ENCODE results near the gene LRRC46.

Gene LRRC46

DNA sequence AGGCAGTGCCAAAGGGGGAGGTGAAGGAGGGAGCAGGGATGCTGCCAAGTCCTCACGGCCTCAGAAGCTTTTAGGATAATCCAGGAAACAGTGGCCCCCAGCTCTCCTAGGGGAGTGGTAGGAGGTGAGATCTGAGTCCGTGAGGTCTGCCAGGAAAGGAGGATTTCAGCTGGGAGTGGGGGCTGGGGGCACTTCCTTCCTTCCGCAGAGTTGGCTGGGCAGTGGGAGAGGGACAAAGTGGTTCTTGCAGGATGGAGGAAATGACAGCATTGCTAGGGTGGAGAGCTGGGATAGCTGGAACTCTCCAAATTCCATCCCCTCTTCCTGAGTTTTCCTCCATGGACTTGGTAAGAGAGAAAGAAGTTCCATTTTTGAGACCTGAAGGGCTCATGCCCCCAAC is 24.3 kb downstream of the LRRC46 start:
- no peak overlapping the region for H3K4me3 ChIP-seq (ENCODE audit: insufficient read depth in 1 of 2, low read depth in 1 of 2, low read length in 2 of 2)
- H3K23ac ChIP-seq (ENCODE audit: low read length in 2 of 2): no peak overlapping the region
- no peaks in the 10 kb centered on the region for H3K9me3 ChIP-seq (ENCODE audit: control insufficient read depth, low read length)
- 16% methylated on average over 3 of the region's 3 CpGs for WGBS
- no peak overlapping the region for H2BK15ac ChIP-seq (ENCODE audit: low read depth, poor library complexity, severe bottlenecking)
- H3K4me2 ChIP-seq (ENCODE audit: low read length, poor library complexity, severe bottlenecking): no peak overlapping the region
- no peak overlapping the region for H4K91ac ChIP-seq (ENCODE audit: low read length)
- no peaks in the 10 kb centered on the region for H3K36me3 ChIP-seq (ENCODE audit: control insufficient read depth in 1 of 2, insufficient read depth in 2 of 2, low read depth in 1 of 2, low read length in 2 of 2)
- peaks cover 71 to 83% of the 10 kb centered on the region in 2 experiments for H3K27me3 ChIP-seq (ENCODE audit: control insufficient read depth in 1 of 2, insufficient read depth in 1 of 2, low read length in 2 of 2)
- no peak overlapping the region for H2BK120ac ChIP-seq (ENCODE audit: low read depth, low read length)
- H3K27ac ChIP-seq (ENCODE audit: low read length, poor library complexity, severe bottlenecking): no peak overlapping the region
- H2BK12ac ChIP-seq (ENCODE audit: low read length in 2 of 2): no peak overlapping the region
- no peak overlapping the region for H2BK5ac ChIP-seq (ENCODE audit: low read depth, low read length, poor library complexity, severe bottlenecking)
- no peak overlapping the region for H2AK5ac ChIP-seq (ENCODE audit: low read length, severe bottlenecking)
- H3K4ac ChIP-seq (ENCODE audit: low read depth in 1 of 2, low read length in 2 of 2): no peak overlapping the region
- H4K8ac ChIP-seq (ENCODE audit: low read length): no peak overlapping the region
- H3K18ac ChIP-seq (ENCODE audit: low read depth in 1 of 2, low read length in 2 of 2): peak overlapping the region in 1 of 2 experiments; percentile 0
- H3K79me1 ChIP-seq (replicated peaks; ENCODE audit: low read length, poor library complexity, severe bottlenecking): no peaks in the 10 kb centered on the region
- no peak for DNase-seq
- H2AFZ ChIP-seq (ENCODE audit: low read depth, low read length): no peak overlapping the region
- H3K4me1 ChIP-seq (ENCODE audit: control insufficient read depth, insufficient read depth, low read depth, low read length): peaks cover 7% of the 10 kb centered on the region
- no peak overlapping the region for H3K9ac ChIP-seq (ENCODE audit: low read length)
- no peak overlapping the region for H3K14ac ChIP-seq (ENCODE audit: low read length in 2 of 2)

- Histone ChIP-seq H3K27ac (ENCODE audit: low read length, poor library complexity, severe bottlenecking) (no peak overlapping the region), H3K27me3 (ENCODE audit: control insufficient read depth in 1 of 2, insufficient read depth in 1 of 2, low read length in 2 of 2) (peaks cover 65 to 76% of the 10 kb centered on the region in 2 experiments), H2AFZ (ENCODE audit: low read depth, low read length) (no peak overlapping the region), H2BK12ac (ENCODE audit: low read length in 2 of 2) (no peak overlapping the region), H3K9me3 (ENCODE audit: control insufficient read depth, low read length) (no peaks in the 10 kb centered on the region), H4K91ac (ENCODE audit: low read length) (no peak overlapping the region), H3K14ac (ENCODE audit: low read length in 2 of 2) (no peak overlapping the region), H2AK5ac (ENCODE audit: low read length, severe bottlenecking) (peak overlapping the region; percentile 24), H3K23ac (ENCODE audit: low read length in 2 of 2) (no peak overlapping the region), H3K4ac (ENCODE audit: low read depth in 1 of 2, low read length in 2 of 2) (no peak overlapping the region), H3K9ac (ENCODE audit: low read length) (no peak overlapping the region), H3K4me1 (ENCODE audit: control insufficient read depth, insufficient read depth, low read depth, low read length) (no peaks in the 10 kb centered on the region), H4K8ac (ENCODE audit: low read length) (no peak overlapping the region), H3K18ac (ENCODE audit: low read depth in 1 of 2, low read length in 2 of 2) (no peak overlapping the region), H3K4me3 (ENCODE audit: insufficient read depth in 1 of 2, low read depth in 1 of 2, low read length in 2 of 2) (no peak overlapping the region), H3K79me1 (replicated peaks; ENCODE audit: low read length, poor library complexity, severe bottlenecking) (no peaks in the 10 kb centered on the region), H2BK5ac (ENCODE audit: low read depth, low read length, poor library complexity, severe bottlenecking) (no peak overlapping the region), H3K4me2 (ENCODE audit: low read length, poor library complexity, severe bottlenecking) (no peak overlapping the region), H3K36me3 (ENCODE audit: control insufficient read depth in 1 of 2, insufficient read depth in 2 of 2, low read depth in 1 of 2, low read length in 2 of 2) (no peaks in the 10 kb centered on the region), H2BK120ac (ENCODE audit: low read depth, low read length) (no peak overlapping the region), H2BK15ac (ENCODE audit: low read depth, poor library complexity, severe bottlenecking) (no peak overlapping the region)
- no peak for DNase-seq
These were observed 25.4 kb downstream of the LRRC46 start for GRCh38 chr17:47856830-47857229.

DNA sequence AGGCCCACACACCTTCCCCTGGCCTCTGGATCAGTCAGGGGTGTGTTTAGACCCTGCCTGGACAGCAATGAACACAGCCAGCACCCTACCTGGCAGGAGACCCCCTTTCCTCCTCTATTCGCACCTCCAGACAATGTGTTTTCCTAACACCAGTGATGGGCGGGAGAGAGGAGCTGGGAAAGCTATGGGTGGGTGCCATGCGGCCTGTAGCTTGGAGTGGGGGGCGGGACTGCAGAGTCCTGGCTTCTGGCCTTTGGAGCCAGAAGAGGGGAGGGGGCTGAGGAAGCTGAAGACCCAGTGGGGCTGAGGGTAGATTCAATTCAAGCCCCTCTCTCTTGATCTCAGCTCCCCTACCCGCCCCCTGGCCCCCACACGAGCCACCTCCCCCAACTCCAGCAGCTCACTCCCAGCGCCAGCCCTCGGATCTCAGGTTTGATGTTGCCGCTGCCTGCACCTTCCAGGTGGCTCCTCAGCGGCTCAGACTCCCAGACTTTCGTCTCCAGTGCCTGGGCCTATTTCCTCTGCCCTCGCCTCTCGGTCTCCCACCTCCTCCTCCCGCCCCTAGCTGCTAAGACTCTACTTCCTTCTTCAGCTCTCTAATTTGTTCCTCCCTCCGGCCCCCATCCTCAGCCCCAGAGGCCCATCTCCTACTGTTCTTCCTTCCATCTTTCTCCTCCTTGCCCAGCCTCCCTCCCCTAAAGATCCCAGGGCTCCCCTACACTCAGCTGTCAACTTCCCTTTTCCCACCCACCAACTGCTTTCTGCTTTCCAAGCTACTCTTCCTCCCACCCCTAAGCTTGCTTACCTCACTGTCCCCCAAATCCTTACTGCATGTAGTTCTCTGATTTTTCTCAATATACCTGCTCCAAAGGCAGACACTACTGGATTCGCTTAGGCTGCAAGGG is 26.3 kb downstream of the LRRC46 start:
- no peak overlapping the region for H2BK12ac ChIP-seq (ENCODE audit: low read length in 2 of 2)
- no peak overlapping the region for H2AK5ac ChIP-seq (ENCODE audit: low read length, severe bottlenecking)
- H3K4me2 ChIP-seq (ENCODE audit: low read length, poor library complexity, severe bottlenecking): no peak overlapping the region
- no peak overlapping the region for H3K23ac ChIP-seq (ENCODE audit: low read length in 2 of 2)
- peak overlapping the region in 1 of 2 experiments; percentile 31 for H3K14ac ChIP-seq (ENCODE audit: low read length in 2 of 2)
- peaks cover 3% of the 10 kb centered on the region for H3K4me1 ChIP-seq (ENCODE audit: control insufficient read depth, insufficient read depth, low read depth, low read length)
- H3K18ac ChIP-seq (ENCODE audit: low read depth in 1 of 2, low read length in 2 of 2): peak overlapping the region in 1 of 2 experiments; percentile 8
- no peak overlapping the region for H4K8ac ChIP-seq (ENCODE audit: low read length)
- DNase-seq: no peak
- H3K4ac ChIP-seq (ENCODE audit: low read depth in 1 of 2, low read length in 2 of 2): no peak overlapping the region
- no peak overlapping the region for H2BK15ac ChIP-seq (ENCODE audit: low read depth, poor library complexity, severe bottlenecking)
- H2AFZ ChIP-seq (ENCODE audit: low read depth, low read length): peak overlapping the region; percentile 51
- H3K27me3 ChIP-seq (ENCODE audit: control insufficient read depth in 1 of 2, insufficient read depth in 1 of 2, low read length in 2 of 2): peaks cover 55 to 66% of the 10 kb centered on the region in 2 experiments
- H3K27ac ChIP-seq (ENCODE audit: low read length, poor library complexity, severe bottlenecking): no peak overlapping the region
- H3K4me3 ChIP-seq (ENCODE audit: insufficient read depth in 1 of 2, low read depth in 1 of 2, low read length in 2 of 2): no peak overlapping the region
- H4K91ac ChIP-seq (ENCODE audit: low read length): no peak overlapping the region
- H3K9ac ChIP-seq (ENCODE audit: low read length): no peak overlapping the region
- H3K9me3 ChIP-seq (ENCODE audit: control insufficient read depth, low read length): no peaks in the 10 kb centered on the region
- no peaks in the 10 kb centered on the region for H3K36me3 ChIP-seq (ENCODE audit: control insufficient read depth in 1 of 2, insufficient read depth in 2 of 2, low read depth in 1 of 2, low read length in 2 of 2)
- H2BK5ac ChIP-seq (ENCODE audit: low read depth, low read length, poor library complexity, severe bottlenecking): no peak overlapping the region
- H2BK120ac ChIP-seq (ENCODE audit: low read depth, low read length): no peak overlapping the region
- no peaks in the 10 kb centered on the region for H3K79me1 ChIP-seq (replicated peaks; ENCODE audit: low read length, poor library complexity, severe bottlenecking)
- 47% methylated on average over 12 of the region's 16 CpGs for WGBS

DNA sequence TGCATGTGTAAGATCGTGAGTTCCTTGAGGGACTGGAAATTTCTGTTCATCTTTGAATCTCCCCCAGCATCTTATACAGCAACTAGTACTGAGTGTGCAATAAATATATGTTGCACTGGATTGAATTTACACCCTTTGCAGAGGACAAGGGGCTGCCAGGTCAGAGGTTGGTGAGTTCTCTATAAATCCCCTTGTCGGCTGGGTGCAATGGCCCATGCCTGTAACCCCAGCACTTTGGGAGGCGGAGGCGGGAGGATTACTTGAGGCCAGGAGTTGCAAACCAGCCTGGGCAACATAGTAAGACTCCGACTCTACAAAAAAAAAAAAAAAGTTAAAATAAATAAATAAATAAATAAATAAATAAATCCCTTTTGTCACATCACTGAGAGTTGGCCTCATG is 28.9 kb downstream of the LRRC46 start:
- Histone ChIP-seq H2BK5ac (ENCODE audit: low read depth, low read length, poor library complexity, severe bottlenecking) (no peak overlapping the region), H4K91ac (ENCODE audit: low read length) (no peak overlapping the region), H2AK5ac (ENCODE audit: low read length, severe bottlenecking) (no peak overlapping the region), H3K27me3 (ENCODE audit: control insufficient read depth in 1 of 2, insufficient read depth in 1 of 2, low read length in 2 of 2) (peaks cover 29 to 40% of the 10 kb centered on the region in 2 experiments), H3K4ac (ENCODE audit: low read depth in 1 of 2, low read length in 2 of 2) (no peak overlapping the region), H3K9me3 (ENCODE audit: control insufficient read depth, low read length) (no peaks in the 10 kb centered on the region), H2BK120ac (ENCODE audit: low read depth, low read length) (no peak overlapping the region), H2BK12ac (ENCODE audit: low read length in 2 of 2) (no peak overlapping the region), H3K14ac (ENCODE audit: low read length in 2 of 2) (no peak overlapping the region), H3K4me1 (ENCODE audit: control insufficient read depth, insufficient read depth, low read depth, low read length) (peaks cover 6% of the 10 kb centered on the region), H3K23ac (ENCODE audit: low read length in 2 of 2) (no peak overlapping the region), H2AFZ (ENCODE audit: low read depth, low read length) (no peak overlapping the region), H3K36me3 (ENCODE audit: control insufficient read depth in 1 of 2, insufficient read depth in 2 of 2, low read depth in 1 of 2, low read length in 2 of 2) (no peaks in the 10 kb centered on the region), H2BK15ac (ENCODE audit: low read depth, poor library complexity, severe bottlenecking) (no peak overlapping the region), H3K4me2 (ENCODE audit: low read length, poor library complexity, severe bottlenecking) (no peak overlapping the region), H3K4me3 (ENCODE audit: insufficient read depth in 1 of 2, low read depth in 1 of 2, low read length in 2 of 2) (no peak overlapping the region), H3K27ac (ENCODE audit: low read length, poor library complexity, severe bottlenecking) (no peak overlapping the region), H4K8ac (ENCODE audit: low read length) (no peak overlapping the region), H3K9ac (ENCODE audit: low read length) (no peak overlapping the region), H3K18ac (ENCODE audit: low read depth in 1 of 2, low read length in 2 of 2) (no peak overlapping the region), H3K79me1 (replicated peaks; ENCODE audit: low read length, poor library complexity, severe bottlenecking) (no peaks in the 10 kb centered on the region)
- WGBS: 80% methylated on average over 2 of the region's 5 CpGs
- no peak for DNase-seq

All from mesenchymal stem cell (in vitro differentiated cells and primary cell).